Stimulated activated CD8-positive, alpha-beta memory T cell treated with anti-CD3 and anti-CD28 coated beads, Interleukin-15, amount 100 ng/mL, for 4 hours (primary cell): ENCODE results near the gene TSPAN3.

ENCODE experiments used
- DNase-seq, 2 donors: peaks; one replicate each; pipeline ENCODE4 v3.0.0-alpha.2; 2020; ENCODE audit warnings: low read depth in 2 of 2

Gene TSPAN3

GRCh38 chr15:77009646-77010311 is 61.1 kb downstream of the TSPAN3 start:
- no peak for DNase-seq

GRCh38 chr15:77009176-77009575 is 61.7 kb downstream of the TSPAN3 start:
- no peak for DNase-seq

GRCh38 chr15:77004189-77004588 is 66.7 kb downstream of the TSPAN3 start:
- no peak for DNase-seq

GRCh38 chr15:77002954-77003912 is 67.7 kb downstream of the TSPAN3 start:
- DNase-seq = peak in 1 of 2 donors; percentile 63

GRCh38 chr15:77002436-77002835 is 68.5 kb downstream of the TSPAN3 start:
- no peak for DNase-seq

- DNase-seq = no peak
These were observed 68.9 kb downstream of the TSPAN3 start for GRCh38 chr15:77001966-77002365.

GRCh38 chr15:77001351-77001750 is 69.6 kb downstream of the TSPAN3 start:
- DNase-seq = no peak

- DNase-seq = no peak
These were observed 70.9 kb downstream of the TSPAN3 start for GRCh38 chr15:76999996-77000395.

- no peak for DNase-seq
These were observed 72.1 kb downstream of the TSPAN3 start for GRCh38 chr15:76998663-76999285.

GRCh38 chr15:76996526-76997401 is 74.1 kb downstream of the TSPAN3 start:
- no peak for DNase-seq

GRCh38 chr15:76996076-76996525 is 74.8 kb downstream of the TSPAN3 start:
- no peak for DNase-seq

GRCh38 chr15:76994971-76995945 is 75.7 kb downstream of the TSPAN3 start, which contains the start of gene PSTPIP1:
Gene PSTPIP1, plus strand, starts transcription at chr15:76995126. Its CDS starts 448 bp downstream, at chr15:76995574.
- DNase-seq = no peak

GRCh38 chr15:76994496-76994895 is 76.4 kb downstream of the TSPAN3 start:
- no peak for DNase-seq

GRCh38 chr15:76994001-76994400 is 76.9 kb downstream of the TSPAN3 start:
- no peak for DNase-seq

GRCh38 chr15:76993114-76993725 is 77.7 kb downstream of the TSPAN3 start:
- DNase-seq = no peak

- DNase-seq = no peak
These were observed 78.9 kb downstream of the TSPAN3 start for GRCh38 chr15:76991741-76992645.
